Endometrial microvascular endothelial cells (primary cell): ENCODE data around the gene KATNAL2. TPM values are rescaled to one million over a fixed set of nuclear protein-coding genes. Genes with fewer than 3 reads are reported as not detected.
"Not testable (repeated sequence)": the region's sequence is repeated elsewhere in the genome, so short reads cannot be mapped to it uniquely, and the experiment has no call there.

Source experiments
- in situ Hi-C: cut with HindIII; loops from 2 replicates; pipeline ENCODE4 v1.10.0; 2017; ENCODE audit warnings: low sequenced_read_pairs, low pct_unique_long_range_greater_than_20kb; ENCODE audit errors: inconsistent ontology term
- total RNA-seq: library from RNA; depleted of rRNA; stranded (reverse); fragments of >200 nt; gene quantifications from one replicate; pipeline ENCODE4 v1.2.3, GENCODE V29; 2015; ENCODE audit errors: inconsistent ontology term

KATNAL2 gene
- total RNA-seq, 1 donor from 2014 or later: 7.3 TPM

DNA sequence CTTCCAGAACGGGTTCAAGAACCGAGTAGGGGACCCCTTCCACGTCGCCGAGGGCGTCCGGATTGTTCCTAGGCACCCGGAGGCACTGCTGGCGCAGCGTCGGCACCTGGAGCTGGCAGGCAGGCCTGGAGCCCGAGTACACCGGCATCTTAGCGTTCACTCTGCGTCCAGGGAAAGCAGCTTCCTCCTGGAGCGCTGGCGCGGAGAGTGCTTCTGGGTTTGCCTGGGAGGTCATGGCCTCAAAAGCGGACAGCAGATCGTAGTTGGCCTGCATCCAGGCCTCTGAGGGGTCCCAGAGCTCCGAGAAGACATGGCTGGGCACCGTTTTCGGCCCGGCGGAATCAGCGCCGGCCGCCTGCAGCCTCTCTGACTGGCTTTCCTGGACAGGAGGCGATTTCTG, 111.3 kb downstream of the KATNAL2 start:
- in situ Hi-C loops: not testable (repeated sequence)

DNA sequence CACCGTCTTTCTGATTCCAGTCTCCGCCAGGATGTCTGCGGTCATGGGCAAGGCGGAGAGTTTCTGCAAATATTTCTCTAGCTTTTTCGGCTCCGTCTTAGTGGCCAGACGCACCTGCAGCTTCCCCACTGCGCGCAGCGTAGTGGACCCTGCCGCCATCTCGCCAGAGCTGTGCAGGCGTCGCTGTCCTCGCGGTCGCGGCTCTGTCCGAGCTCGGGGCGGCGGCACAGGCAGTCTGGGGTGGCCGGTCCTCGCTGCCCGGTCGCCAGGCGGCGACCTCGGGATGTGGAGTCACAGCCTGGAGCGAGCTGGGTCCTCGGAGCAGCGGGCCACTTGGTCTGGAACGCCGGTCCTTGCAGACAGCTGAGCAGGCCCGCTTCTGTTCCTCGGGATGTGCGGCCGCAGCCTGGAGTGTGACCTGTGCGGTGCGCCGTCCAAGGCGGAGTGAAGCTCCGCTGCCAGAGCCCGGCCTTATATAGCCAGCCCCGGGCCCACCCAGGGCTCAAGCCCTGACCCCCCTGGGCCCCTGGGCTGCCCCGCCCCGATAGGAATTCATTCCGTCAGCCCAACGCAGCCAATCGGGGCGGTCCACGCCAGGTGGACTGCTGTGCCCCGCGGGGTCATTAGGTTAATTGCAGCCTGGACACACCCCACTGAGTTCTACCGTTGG, 112.4 kb downstream of the KATNAL2 start:
- in situ Hi-C loops: not testable (repeated sequence)

DNA sequence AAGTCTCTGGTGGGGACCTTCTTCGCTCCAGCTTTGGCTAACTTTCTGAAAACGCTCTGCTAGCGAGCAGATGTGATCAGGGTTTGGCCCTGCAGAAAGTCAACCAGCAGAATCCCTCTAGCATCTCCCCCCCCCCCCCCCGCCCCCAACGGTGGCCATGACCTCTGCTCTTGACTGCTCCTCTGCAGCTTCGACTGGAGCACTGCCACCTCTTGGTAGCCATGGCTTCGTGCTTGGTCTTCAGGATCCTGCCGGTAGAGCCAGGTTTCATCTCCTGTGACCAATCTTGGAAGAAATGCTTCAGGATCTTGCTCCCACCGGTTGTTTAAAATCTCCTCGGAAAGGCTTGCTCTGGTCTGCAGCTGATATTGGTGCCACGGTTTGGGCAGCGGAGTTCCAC, 113.5 kb downstream of the KATNAL2 start:
- in situ Hi-C loops: not testable (repeated sequence)

DNA sequence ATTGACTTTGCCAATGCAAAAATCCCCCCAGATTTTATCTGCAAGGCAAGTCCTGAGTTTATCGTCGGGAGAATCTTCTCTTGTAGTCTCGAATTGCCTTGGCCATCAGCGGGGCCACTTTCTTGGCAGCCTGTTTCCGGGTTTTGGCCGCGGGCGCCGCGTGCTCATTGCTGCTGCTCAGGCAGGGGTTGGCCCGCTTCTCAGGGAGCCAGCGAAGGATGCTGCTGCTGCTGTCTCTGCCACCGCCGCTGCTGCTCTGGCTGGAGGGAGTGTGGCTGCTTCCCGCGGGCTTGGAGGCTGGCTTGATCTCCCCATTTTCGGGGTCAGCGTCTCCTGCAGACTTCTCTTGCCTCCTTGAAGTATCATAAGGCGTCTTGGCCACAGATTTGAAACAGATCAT, 115.5 kb downstream of the KATNAL2 start:
- in situ Hi-C loops: no loop called here

GRCh38 chr18:47034591-47034990, 117.2 kb downstream of the KATNAL2 start:
- in situ Hi-C loops: not testable (repeated sequence)

DNA sequence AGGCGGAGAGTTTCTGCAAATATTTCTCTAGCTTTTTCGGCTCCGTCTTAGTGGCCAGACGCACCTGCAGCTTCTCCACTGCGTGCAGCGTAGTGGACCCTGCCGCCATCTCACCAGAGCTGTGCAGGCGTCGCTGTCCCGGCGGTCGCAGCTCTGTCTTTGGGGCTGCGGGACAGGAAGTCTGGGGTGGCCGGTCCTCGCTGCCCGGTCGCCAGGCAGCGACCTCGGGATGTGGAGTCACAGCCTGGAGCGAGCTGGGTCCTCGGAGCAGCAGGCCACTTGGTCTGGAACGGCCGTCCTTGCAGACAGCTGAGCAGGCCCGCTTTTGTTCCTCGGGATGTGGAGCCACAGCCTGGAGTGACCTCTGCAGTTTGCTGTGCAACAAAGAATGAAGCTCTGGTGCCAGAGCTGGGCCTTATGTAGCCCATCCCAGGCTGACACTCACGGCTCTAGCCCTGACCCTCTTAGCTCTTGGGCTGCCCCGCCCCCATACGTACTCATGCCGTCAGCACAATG, 117.8 kb downstream of the KATNAL2 start, which contains the start of gene ELOA2:
TSS of gene ELOA2 (minus strand) at position 466 of the 516 bp plus-strand sequence. CDS start at position 109, 357 bp downstream.
- in situ Hi-C loops: no loop called here

- in situ Hi-C loops: no loop called here
Measured at GRCh38 chr18:47036298-47036874, 119.0 kb downstream of the KATNAL2 start.

GRCh38 chr18:47036927-47037578, 119.7 kb downstream of the KATNAL2 start:
- in situ Hi-C loops: no loop called here

DNA sequence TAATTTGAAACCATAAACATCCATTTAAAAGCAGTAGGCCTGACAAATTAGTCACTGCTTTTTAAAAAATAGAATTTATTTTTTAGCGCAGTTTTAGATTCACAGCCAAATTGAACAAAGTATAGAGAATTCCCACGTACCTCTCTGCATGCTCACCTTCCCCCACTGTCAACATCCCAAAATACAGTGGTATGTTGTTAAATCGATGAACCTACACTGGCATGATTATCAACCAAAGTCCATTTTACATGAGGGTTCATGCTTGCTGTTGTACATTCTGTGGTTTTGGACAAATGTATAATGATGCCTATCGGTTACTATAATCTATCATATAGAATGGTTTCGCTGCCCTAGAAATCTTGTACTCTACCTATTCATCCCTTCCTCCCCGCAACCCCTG, 123.6 kb downstream of the KATNAL2 start:
- in situ Hi-C loops: no loop called here

- in situ Hi-C loops: no loop called here
Measured at GRCh38 chr18:47050468-47050867, 133.1 kb downstream of the KATNAL2 start.

DNA sequence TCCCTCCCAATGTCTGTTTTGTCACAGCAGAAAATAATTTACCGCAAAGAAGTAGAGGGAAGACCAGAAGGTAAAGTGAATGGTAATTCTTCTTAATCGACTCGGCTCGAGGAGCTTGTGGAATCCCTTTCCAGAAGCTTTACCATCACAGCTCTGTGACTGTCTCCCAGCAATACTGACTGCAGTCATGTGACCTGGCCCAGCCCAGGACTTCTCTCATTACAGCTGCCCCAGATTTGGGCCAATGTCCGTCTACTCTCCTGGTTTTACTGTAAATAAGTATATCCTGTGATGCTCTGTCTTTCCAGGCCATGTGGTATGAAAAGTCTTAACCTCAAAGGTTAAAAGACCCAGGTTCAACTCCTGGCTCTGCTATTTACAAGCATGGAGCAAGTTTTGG, 137.0 kb downstream of the KATNAL2 start:
- in situ Hi-C loops: no loop called here

GRCh38 chr18:47062471-47062870, 145.1 kb downstream of the KATNAL2 start:
- in situ Hi-C loops: no loop called here

GRCh38 chr18:47063096-47063495, 145.7 kb downstream of the KATNAL2 start:
- in situ Hi-C loops: no loop called here

DNA sequence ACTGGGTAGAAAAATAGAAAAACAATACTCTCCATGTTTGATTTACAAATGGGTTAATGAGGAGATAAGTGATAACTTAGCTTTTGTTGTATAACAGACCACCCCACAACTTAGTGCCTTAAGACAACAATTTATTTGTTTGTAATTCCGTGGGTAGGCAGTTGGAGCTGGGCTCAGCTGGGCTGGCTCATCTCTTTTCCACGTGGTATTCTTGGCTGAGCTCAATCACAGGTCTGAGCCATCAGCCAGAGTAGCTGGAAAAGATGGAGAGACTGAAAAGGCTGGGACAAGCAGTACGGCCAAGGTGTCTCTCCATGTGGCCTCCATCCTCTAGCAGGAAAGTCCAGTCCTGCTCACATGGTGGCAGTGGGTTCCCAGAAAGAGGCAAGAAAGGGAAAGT, 150.2 kb downstream of the KATNAL2 start:
- in situ Hi-C loops: no loop called here

DNA sequence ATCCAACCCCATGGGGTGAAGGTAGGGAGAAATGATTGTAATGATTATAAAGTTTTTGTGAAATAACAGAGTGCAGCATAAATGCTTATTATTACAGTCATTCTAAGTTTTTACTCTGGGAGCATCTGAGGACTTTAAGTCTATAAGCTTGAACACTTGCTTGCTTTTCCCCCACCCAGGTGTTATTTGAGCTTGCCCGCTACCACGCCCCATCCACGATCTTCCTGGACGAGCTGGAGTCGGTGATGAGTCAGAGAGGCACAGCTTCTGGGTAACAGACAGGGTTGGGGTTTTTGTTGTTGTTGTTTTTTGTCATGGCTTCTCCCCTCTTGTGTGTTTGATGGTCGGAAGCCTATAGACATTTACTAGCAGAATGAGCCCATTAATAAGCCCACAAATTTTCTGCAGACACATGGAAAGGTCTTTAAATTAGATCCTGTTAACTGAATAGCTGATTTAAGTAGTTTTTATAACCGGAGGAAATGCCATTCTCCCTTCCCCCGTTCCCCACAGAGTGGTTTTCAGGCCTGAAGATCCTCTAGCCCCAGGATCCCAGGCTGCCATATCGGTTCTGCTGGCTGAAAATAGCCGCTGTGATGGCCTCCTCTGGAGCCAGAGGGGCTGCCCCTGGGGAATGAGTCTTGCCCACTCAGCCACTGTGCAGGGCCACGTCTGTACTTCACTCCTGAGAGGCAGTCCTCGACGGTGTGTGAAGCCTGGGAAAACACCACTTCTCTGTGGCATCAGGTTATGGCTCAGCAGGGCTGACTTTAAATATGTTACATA, 157.9 kb downstream of the KATNAL2 start:
- in situ Hi-C loops: no loop called here

DNA sequence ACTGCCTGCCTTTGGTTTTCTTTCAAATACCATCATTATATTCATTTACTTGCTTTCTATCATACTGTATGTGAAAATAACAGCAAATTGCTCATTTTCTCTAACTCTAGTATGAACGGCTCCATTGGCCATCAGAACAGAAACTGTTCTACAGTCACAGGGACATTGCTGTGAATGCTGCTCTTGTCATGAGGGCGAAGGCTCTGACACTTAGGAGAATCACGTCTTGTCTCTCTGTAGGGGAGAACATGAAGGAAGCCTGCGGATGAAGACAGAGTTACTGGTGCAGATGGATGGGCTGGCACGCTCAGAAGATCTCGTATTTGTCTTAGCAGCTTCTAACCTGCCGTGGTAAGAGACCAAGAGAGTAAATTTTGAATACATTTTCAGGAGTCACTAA, 159.7 kb downstream of the KATNAL2 start:
- in situ Hi-C loops: no loop called here

- in situ Hi-C loops: no loop called here
Measured at GRCh38 chr18:47080872-47081271, 163.5 kb downstream of the KATNAL2 start.

DNA sequence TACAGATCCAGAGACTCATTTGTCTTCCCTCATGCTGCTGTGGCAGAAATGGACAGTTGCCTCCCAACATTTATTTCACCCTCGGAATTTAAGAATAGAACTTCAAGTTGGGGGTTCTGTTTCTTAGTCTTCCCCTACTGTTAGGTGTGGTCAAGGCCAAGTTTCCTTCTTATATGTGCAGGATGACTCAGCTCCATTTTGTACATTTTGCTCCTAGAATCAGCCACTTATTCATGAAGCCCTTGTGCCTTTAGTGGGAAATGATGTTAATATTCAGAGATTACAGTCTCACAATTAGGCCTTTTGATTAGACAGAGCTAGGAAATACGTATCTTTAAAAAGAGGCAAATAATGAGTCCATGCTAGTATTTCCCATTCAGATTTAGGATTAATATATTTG, 164.2 kb downstream of the KATNAL2 start:
- in situ Hi-C loops: no loop called here

- in situ Hi-C loops: no loop called here
Measured at GRCh38 chr18:47087676-47088075, 170.3 kb downstream of the KATNAL2 start.
